IMR-90 (cell line): ENCODE data around the gene IKBIP. TPM values are rescaled to one million over a fixed set of nuclear protein-coding genes. Genes with fewer than 3 reads are reported as not detected.

Experiments
- ATAC-seq: fragments of 200-7000 bp; cut with Tn5 transposase; 2 replicates; pipeline ENCODE4 v1.9.1; 2020; ENCODE audit warnings: low read depth, mild to moderate bottlenecking, moderate library complexity
- BruUV-seq: library from RNA; stranded (reverse); fragments of 400-500 nt; replicated peaks from 2 replicates; lab custom pipeline; 2021; lab: Mats Ljungman, UMichigan
- CTCF ChIA-PET: fragments of 300-600 bp; formaldehyde crosslinking; extraction: SDS; loops from one replicate; lab custom pipeline; 2021; ENCODE audit warnings: antibody characterized with exemption; lab: Yijun Ruan, JAX
- POLR2A ChIA-PET: fragments of 300-600 bp; sonication (Branson Sonifier 250); formaldehyde crosslinking; loops from one replicate; lab custom pipeline; 2022; ENCODE audit warnings: antibody characterized with exemption; ENCODE audit not compliant: unreplicated experiment; lab: Charles Lee
- DNase-seq: peaks from one replicate; pipeline ENCODE4 v3.0.0; 2013
- H2AFZ ChIP-seq: replicated peaks from 2 replicates; pipeline ENCODE3; 2013; ENCODE audit warnings: low read length, mild to moderate bottlenecking; ENCODE audit not compliant: poor library complexity
- H2AK5ac ChIP-seq: 2 replicates; pipeline ENCODE4 v1.6.1; 2013; ENCODE audit warnings: low read depth, low read length, inconsistent platforms
- H2AK9ac ChIP-seq: replicated peaks from 2 replicates; pipeline ENCODE3; 2013; ENCODE audit warnings: mild to moderate bottlenecking, low read depth, low read length, moderate library complexity; ENCODE audit not compliant: poor library complexity
- H2BK120ac ChIP-seq: 2 replicates; pipeline ENCODE4 v1.6.1; 2013; ENCODE audit warnings: low read depth, low read length, inconsistent platforms
- H2BK15ac ChIP-seq: 3 replicates; pipeline ENCODE4 v1.6.1; 2013; ENCODE audit warnings: low read depth, low read length, inconsistent platforms
- H2BK20ac ChIP-seq: 2 replicates; pipeline ENCODE4 v1.6.1; 2013; ENCODE audit warnings: low read depth, mild to moderate bottlenecking, inconsistent platforms, low read length, moderate library complexity
- H2BK5ac ChIP-seq: 2 replicates; pipeline ENCODE4 v1.6.1; 2013; ENCODE audit warnings: mild to moderate bottlenecking, low read depth, low read length, inconsistent platforms; ENCODE audit not compliant: poor library complexity, severe bottlenecking
- H3K14ac ChIP-seq: replicated peaks from 2 replicates; pipeline ENCODE4 v1.6.1; 2013; ENCODE audit warnings: low read depth, low read length, inconsistent platforms
- H3K18ac ChIP-seq: 2 replicates; pipeline ENCODE4 v1.6.1; 2013; ENCODE audit warnings: low read depth, low read length, control low read depth
- H3K23ac ChIP-seq: 2 replicates; pipeline ENCODE4 v1.6.1; 2013; ENCODE audit warnings: low read depth, low read length, inconsistent platforms
- H3K27ac ChIP-seq: 2 replicates; pipeline ENCODE4 v1.5.1; 2013; ENCODE audit warnings: mild to moderate bottlenecking, control low read depth, low read length; ENCODE audit not compliant: insufficient read depth
- H3K27me3 ChIP-seq: 2 replicates; pipeline ENCODE4 v1.6.1; 2013; ENCODE audit warnings: low read length; ENCODE audit not compliant: control insufficient read depth, insufficient read depth
- H3K36me3 ChIP-seq: 2 replicates; pipeline ENCODE4 v1.6.1; 2013; ENCODE audit warnings: low read length, mixed read lengths; ENCODE audit not compliant: control insufficient read depth, insufficient read depth
- H3K4ac ChIP-seq: 2 replicates; pipeline ENCODE4 v1.6.1; 2013; ENCODE audit warnings: low read depth, low read length, inconsistent platforms
- H3K4me1 ChIP-seq: 2 replicates; pipeline ENCODE4 v1.6.1; 2013; ENCODE audit warnings: low read length, mixed read lengths; ENCODE audit not compliant: control insufficient read depth, insufficient read depth
- H3K4me2 ChIP-seq: 2 replicates; pipeline ENCODE4 v1.6.1; 2013; ENCODE audit warnings: low read depth, mild to moderate bottlenecking, control low read depth, low read length, moderate library complexity
- H3K4me3 ChIP-seq: 2 replicates; pipeline ENCODE4 v1.5.1; 2013; ENCODE audit warnings: low read depth, mild to moderate bottlenecking, control low read depth, low read length, moderate library complexity; ENCODE audit not compliant: insufficient read depth
- H3K56ac ChIP-seq: 2 replicates; pipeline ENCODE4 v1.6.1; 2013; ENCODE audit warnings: low read length, inconsistent platforms; ENCODE audit not compliant: insufficient read depth; ENCODE audit errors: extremely low read depth
- H3K79me1 ChIP-seq, 2 experiments: 2 replicates each; pipeline ENCODE4 v1.6.1; 2013; ENCODE audit warnings: low read length in 2 of 2, inconsistent platforms in 1 of 2, low read depth in 1 of 2
- H3K9ac ChIP-seq: 2 replicates; pipeline ENCODE4 v1.6.1; 2013; ENCODE audit warnings: low read depth, low read length, control low read depth
- H3K9me1 ChIP-seq: 2 replicates; pipeline ENCODE4 v1.6.1; 2013; ENCODE audit warnings: low read length, inconsistent platforms; ENCODE audit not compliant: insufficient read depth
- H3K9me3 ChIP-seq: 2 replicates; pipeline ENCODE4 v1.6.1; 2013; ENCODE audit warnings: low read length; ENCODE audit not compliant: control insufficient read depth, insufficient read depth
- H4K20me1 ChIP-seq: 2 replicates; pipeline ENCODE4 v1.6.1; 2013; ENCODE audit warnings: low read length, inconsistent platforms; ENCODE audit not compliant: insufficient read depth
- H4K5ac ChIP-seq: 2 replicates; pipeline ENCODE4 v1.6.1; 2013; ENCODE audit warnings: mild to moderate bottlenecking, low read depth, low read length, control low read depth
- H4K8ac ChIP-seq, 2 experiments: 2 replicates each; pipeline ENCODE4 v1.6.1; 2013; ENCODE audit warnings: low read depth in 2 of 2, low read length in 2 of 2, control low read depth in 1 of 2, inconsistent platforms in 1 of 2
- H4K91ac ChIP-seq: 2 replicates; pipeline ENCODE4 v1.6.1; 2013; ENCODE audit warnings: low read depth, low read length, inconsistent platforms; ENCODE audit not compliant: insufficient read depth
- CTCF ChIP-seq: conservative IDR thresholded peaks from 2 replicates; pipeline ENCODE4 v1.5.1; 2012; ENCODE audit warnings: mild to moderate bottlenecking, low read depth, low read length, improper control_type of control experiment
- FOS ChIP-seq: fragments of 150-350 bp; IDR thresholded peaks from 2 replicates; pipeline ENCODE4 v1.6.1; 2016; ENCODE audit warnings: low read depth, low read length
- MAZ ChIP-seq: IDR thresholded peaks from 2 replicates; pipeline ENCODE4 v1.6.1; 2012; ENCODE audit warnings: low read depth, mild to moderate bottlenecking, low read length, improper control_type of control experiment, moderate library complexity, borderline replicate concordance
- RAD21 ChIP-seq: IDR thresholded peaks from 2 replicates; pipeline ENCODE4 v1.6.1; 2012; ENCODE audit warnings: low read length, improper control_type of control experiment
- RCOR1 ChIP-seq: IDR thresholded peaks from 2 replicates; pipeline ENCODE4 v1.6.1; 2012; ENCODE audit warnings: mild to moderate bottlenecking, low read length, improper control_type of control experiment; ENCODE audit not compliant: insufficient replicate concordance
- RFX5 ChIP-seq: IDR thresholded peaks from 2 replicates; pipeline ENCODE4 v1.8.0; 2012; ENCODE audit warnings: low read depth, mild to moderate bottlenecking, low read length, moderate library complexity
- WGBS, 2 experiments: methylation state at CpG; one replicate each; pipeline versions ENCODE4 v1.1.5 to v1.1.7; 2013; ENCODE audit warnings: missing lambda C conversion rate in 2 of 2; ENCODE audit not compliant: insufficient read length in 1 of 2; ENCODE audit errors: extremely low coverage in 2 of 2; 5-methylcytosine and 5-hydroxymethylcytosine counted together
- dilution Hi-C: fragments of 300-500 bp; cut with HindIII; formaldehyde crosslinking; loops from one replicate; pipeline ENCODE4 v1.14.3; 2018; ENCODE audit warnings: low sequenced_read_pairs; ENCODE audit not compliant: unreplicated experiment
- in situ Hi-C: fragments of 300-500 bp; cut with MboI; formaldehyde crosslinking; loops from 3 replicates; pipeline ENCODE4 v1.14.3; 2019; ENCODE audit warnings: low sequenced_read_pairs, inconsistent platforms, mixed read lengths
- intact Hi-C: fragments of 100-400 bp; cut with micrococcal nuclease; formaldehyde crosslinking; loops from 2 replicates; pipeline ENCODE4 v1.10.0; 2022
- polyA plus RNA-seq, 3 experiments: library from polyadenylated mRNA; depleted of rRNA; stranded (reverse); fragments of >200 nt; gene quantifications; 2 replicates each; pipeline ENCODE4 v1.2.3, GENCODE V29; 2012; ENCODE audit warnings: low replicate concordance in 1 of 3
- total RNA-seq: library from RNA; depleted of rRNA; stranded (reverse); fragments of >200 nt; gene quantifications from 2 replicates; pipeline ENCODE4 v1.2.3, GENCODE V29; 2012

Gene IKBIP
- total and polyA plus RNA-seq, 2 of the 4 experiments (the other 2 are of a cell fraction), result 37.1 to 52.7 TPM

GRCh38 chr12:98679611-98680005, 35.0 kb upstream of the IKBIP start:
- no peak overlapping the region for H3K9ac ChIP-seq
- H2BK5ac ChIP-seq, result no peak overlapping the region
- H2BK120ac ChIP-seq, result no peak overlapping the region
- H3K4me1 ChIP-seq, result no peaks in the 10 kb centered on the region
- H3K4me2 ChIP-seq, result no peak overlapping the region
- POLR2A ChIA-PET, result no interaction called here
- no peak overlapping the region for H4K5ac ChIP-seq
- no peak overlapping the region for H2BK20ac ChIP-seq
- dilution Hi-C loops, result no loop called here
- no peak overlapping the region for H2AK9ac ChIP-seq
- CTCF ChIA-PET, result no interaction called here
- H3K9me1 ChIP-seq, result no peaks in the 10 kb centered on the region
- no peak overlapping the region for H3K18ac ChIP-seq
- H3K14ac ChIP-seq, result no peak overlapping the region
- 98% methylated on average over 10 of the region's 15 CpGs; no CpG with 5 or more reads in 1 of the 2 experiments for WGBS, 2 experiments
- H4K8ac ChIP-seq, result no peak overlapping the region
- H3K4ac ChIP-seq, result no peak overlapping the region
- H3K36me3 ChIP-seq, result peaks cover 40% of the 10 kb centered on the region
- H4K20me1 ChIP-seq, result no peaks in the 10 kb centered on the region
- peaks cover 0 to 3% of the 10 kb centered on the region in 2 experiments; a peak in 2 of 4 replicates for H3K79me1 ChIP-seq
- no peak for TF ChIP-seq RAD21
- TF ChIP-seq MAZ, result no peak
- TF ChIP-seq RFX5, result no peak
- TF ChIP-seq CTCF, result no peak
- TF ChIP-seq RCOR1, result no peak
- no peak for TF ChIP-seq FOS
- BruUV-seq, result no TSS peak
- H4K91ac ChIP-seq, result no peak overlapping the region
- no peak overlapping the region for H3K23ac ChIP-seq
- H3K4me3 ChIP-seq, result no peak overlapping the region
- H3K27me3 ChIP-seq, result no peaks in the 10 kb centered on the region
- H2AFZ ChIP-seq, result no peak overlapping the region
- H3K56ac ChIP-seq, result no peak overlapping the region
- no peak overlapping the region for H2BK15ac ChIP-seq
- DNase-seq, result no peak
- H2AK5ac ChIP-seq, result no peak overlapping the region
- in situ Hi-C loops, result no loop called here
- no peaks in the 10 kb centered on the region for H3K9me3 ChIP-seq
- intact Hi-C loops, result no loop called here
- no peak for ATAC-seq
- no peak overlapping the region for H3K27ac ChIP-seq
